Mesenchymal stem cell (in vitro differentiated cells and primary cell): ENCODE measurements around the gene TBC1D2.
"Not testable (repeated sequence)": the region's sequence is repeated elsewhere in the genome, so short reads cannot be mapped to it uniquely, and the experiment has no call there.

Experiments used
- DNase-seq: peaks from one replicate; pipeline ENCODE4 v3.0.0-alpha.2; 2013
- H2AFZ ChIP-seq: one replicate; pipeline ENCODE4 v1.6.1; 2013; ENCODE audit warnings: low read depth, mild to moderate bottlenecking, control low read depth, inconsistent platforms, low read length, moderate library complexity
- H2AK5ac ChIP-seq: 2 replicates; pipeline ENCODE4 v1.6.1; 2013; ENCODE audit warnings: low read length, moderate library complexity, mild to moderate bottlenecking, inconsistent platforms; ENCODE audit not compliant: severe bottlenecking
- H2BK120ac ChIP-seq: one replicate; pipeline ENCODE4 v1.6.1; 2013; ENCODE audit warnings: low read depth, mild to moderate bottlenecking, inconsistent platforms, low read length, moderate library complexity
- H2BK12ac ChIP-seq, 2 experiments: one replicate each; pipeline ENCODE4 v1.6.1; 2013; ENCODE audit warnings: inconsistent platforms in 2 of 2, low read length in 2 of 2, mild to moderate bottlenecking in 2 of 2, moderate library complexity in 2 of 2, control low read depth in 1 of 2
- H2BK15ac ChIP-seq: one replicate; pipeline ENCODE4 v1.6.1; 2013; ENCODE audit warnings: mild to moderate bottlenecking, low read depth, inconsistent platforms; ENCODE audit not compliant: poor library complexity, severe bottlenecking
- H2BK5ac ChIP-seq: 2 replicates; pipeline ENCODE4 v1.6.1; 2013; ENCODE audit warnings: low read depth, mild to moderate bottlenecking, low read length, control low read depth, inconsistent platforms; ENCODE audit not compliant: poor library complexity, severe bottlenecking
- H3K14ac ChIP-seq, 2 experiments: one replicate each; pipeline ENCODE4 v1.6.1; 2013; ENCODE audit warnings: inconsistent platforms in 2 of 2, low read length in 2 of 2, control low read depth in 1 of 2, mild to moderate bottlenecking in 1 of 2, moderate library complexity in 1 of 2
- H3K18ac ChIP-seq, 2 experiments: one replicate each; pipeline ENCODE4 v1.6.1; 2013; ENCODE audit warnings: inconsistent platforms in 2 of 2, low read length in 2 of 2, control low read depth in 1 of 2, low read depth in 1 of 2, mild to moderate bottlenecking in 1 of 2
- H3K23ac ChIP-seq, 2 experiments: one replicate each; pipeline ENCODE4 v1.6.1; 2013; ENCODE audit warnings: inconsistent platforms in 2 of 2, low read length in 2 of 2, mild to moderate bottlenecking in 2 of 2, moderate library complexity in 2 of 2, control low read depth in 1 of 2
- H3K27ac ChIP-seq: 2 replicates; pipeline ENCODE4 v1.5.1; 2013; ENCODE audit warnings: mild to moderate bottlenecking, moderate library complexity, low read length, control low read depth, inconsistent platforms; ENCODE audit not compliant: poor library complexity, severe bottlenecking
- H3K27me3 ChIP-seq, 2 experiments: 2 replicates each; pipeline versions ENCODE4 v1.6.1 to v1.7.0; 2013; ENCODE audit warnings: low read length in 2 of 2, mild to moderate bottlenecking in 2 of 2, moderate library complexity in 2 of 2, control low read depth in 1 of 2, inconsistent platforms in 1 of 2; ENCODE audit not compliant: control insufficient read depth in 1 of 2, insufficient read depth in 1 of 2
- H3K36me3 ChIP-seq, 2 experiments: 2 replicates each; pipeline versions ENCODE4 v1.6.1 to v1.7.0; 2013; ENCODE audit warnings: low read length in 2 of 2, control low read depth in 1 of 2, inconsistent platforms in 1 of 2, low read depth in 1 of 2, mild to moderate bottlenecking in 1 of 2; ENCODE audit not compliant: insufficient read depth in 2 of 2, control insufficient read depth in 1 of 2
- H3K4ac ChIP-seq, 2 experiments: one replicate each; pipeline ENCODE4 v1.6.1; 2013; ENCODE audit warnings: inconsistent platforms in 2 of 2, low read length in 2 of 2, mild to moderate bottlenecking in 2 of 2, moderate library complexity in 2 of 2, control low read depth in 1 of 2, low read depth in 1 of 2
- H3K4me1 ChIP-seq: 2 replicates; pipeline ENCODE4 v1.6.1; 2013; ENCODE audit warnings: low read depth, low read length, control low read depth; ENCODE audit not compliant: control insufficient read depth, insufficient read depth
- H3K4me2 ChIP-seq: 2 replicates; pipeline ENCODE4 v1.6.1; 2013; ENCODE audit warnings: low read length, mild to moderate bottlenecking, inconsistent platforms; ENCODE audit not compliant: poor library complexity, severe bottlenecking
- H3K4me3 ChIP-seq, 2 experiments: 2 replicates each; pipeline versions ENCODE4 v1.5.1 to v1.7.0; 2013; ENCODE audit warnings: low read length in 2 of 2, mild to moderate bottlenecking in 2 of 2, control low read depth in 1 of 2, low read depth in 1 of 2; ENCODE audit not compliant: insufficient read depth in 1 of 2
- H3K79me1 ChIP-seq: replicated peaks from 2 replicates; pipeline ENCODE4 v1.6.1; 2013; ENCODE audit warnings: mild to moderate bottlenecking, control low read depth, low read length, inconsistent platforms; ENCODE audit not compliant: poor library complexity, severe bottlenecking
- H3K9ac ChIP-seq: 2 replicates; pipeline ENCODE4 v1.7.0; 2013; ENCODE audit warnings: mild to moderate bottlenecking, low read length, moderate library complexity
- H3K9me3 ChIP-seq: 2 replicates; pipeline ENCODE4 v1.7.0; 2013; ENCODE audit warnings: mild to moderate bottlenecking, low read length; ENCODE audit not compliant: control insufficient read depth
- H4K8ac ChIP-seq: one replicate; pipeline ENCODE4 v1.6.1; 2013; ENCODE audit warnings: inconsistent platforms, mild to moderate bottlenecking, low read length, moderate library complexity
- H4K91ac ChIP-seq: one replicate; pipeline ENCODE4 v1.6.1; 2013; ENCODE audit warnings: mild to moderate bottlenecking, low read length, inconsistent platforms
- WGBS: methylation state at CpG from one replicate; pipeline ENCODE4 v1.1.7; 2013; ENCODE audit warnings: mixed read lengths; 5-methylcytosine and 5-hydroxymethylcytosine counted together

The TBC1D2 gene

GRCh38 chr9:98269652-98270051, 14.2 kb upstream of the TBC1D2 start:
- not testable (repeated sequence) for H2BK5ac ChIP-seq, DNase-seq, H3K4ac ChIP-seq, H3K27ac ChIP-seq, H2AFZ ChIP-seq, H3K23ac ChIP-seq, H3K4me1 ChIP-seq, H2BK120ac ChIP-seq, H3K9ac ChIP-seq, H3K4me3 ChIP-seq, H3K18ac ChIP-seq, H4K91ac ChIP-seq, H4K8ac ChIP-seq, H3K4me2 ChIP-seq, H2BK15ac ChIP-seq, H2AK5ac ChIP-seq, H3K79me1 ChIP-seq, H3K9me3 ChIP-seq, H3K14ac ChIP-seq, H3K36me3 ChIP-seq, H2BK12ac ChIP-seq
- WGBS: 32% methylated on average over 10 of the region's 10 CpGs
- peaks cover 11 to 18% of the 10 kb centered on the region in 2 experiments for H3K27me3 ChIP-seq

GRCh38 chr9:98267556-98267955, 12.1 kb upstream of the TBC1D2 start:
- H3K23ac ChIP-seq, H2AFZ ChIP-seq, H2BK5ac ChIP-seq, H4K8ac ChIP-seq, H2BK15ac ChIP-seq, H4K91ac ChIP-seq, H2AK5ac ChIP-seq, H3K4me2 ChIP-seq, H2BK120ac ChIP-seq, H3K36me3 ChIP-seq, H3K9me3 ChIP-seq, H3K27ac ChIP-seq, H3K79me1 ChIP-seq, H3K4me3 ChIP-seq, H3K14ac ChIP-seq, H3K4me1 ChIP-seq, H3K9ac ChIP-seq, DNase-seq, H2BK12ac ChIP-seq, H3K27me3 ChIP-seq, H3K18ac ChIP-seq, H3K4ac ChIP-seq: not testable (repeated sequence)
- 92% methylated on average over 8 of the region's 8 CpGs for WGBS

GRCh38 chr9:98264516-98264915, 9.1 kb upstream of the TBC1D2 start:
- Histone ChIP-seq H2BK120ac (no peak overlapping the region), H3K4me2 (no peak overlapping the region), H2BK12ac (no peak overlapping the region), H3K14ac (no peak overlapping the region), H3K27me3 (no peaks in the 10 kb centered on the region), H3K9me3 (no peaks in the 10 kb centered on the region), H3K4me1 (no peaks in the 10 kb centered on the region), H4K8ac (no peak overlapping the region), H2AK5ac (no peak overlapping the region), H3K4ac (no peak overlapping the region), H3K36me3 (no peaks in the 10 kb centered on the region), H3K79me1 (no peaks in the 10 kb centered on the region), H3K18ac (no peak overlapping the region), H2AFZ (no peak overlapping the region), H3K27ac (no peak overlapping the region), H2BK5ac (no peak overlapping the region), H4K91ac (no peak overlapping the region), H3K23ac (no peak overlapping the region), H2BK15ac (no peak overlapping the region), H3K4me3 (no peak overlapping the region), H3K9ac (no peak overlapping the region)
- no peak for DNase-seq
- 94% methylated on average over 2 of the region's 2 CpGs for WGBS

- no peak overlapping the region for H3K18ac ChIP-seq
- no peak overlapping the region for H2BK12ac ChIP-seq
- H3K4me3 ChIP-seq: no peak overlapping the region
- H2AK5ac ChIP-seq: no peak overlapping the region
- H4K91ac ChIP-seq: no peak overlapping the region
- no peak overlapping the region for H2BK120ac ChIP-seq
- no peaks in the 10 kb centered on the region for H3K9me3 ChIP-seq
- no peak overlapping the region for H2BK15ac ChIP-seq
- no peak overlapping the region for H3K23ac ChIP-seq
- no peaks in the 10 kb centered on the region for H3K36me3 ChIP-seq
- no peak overlapping the region for H3K4ac ChIP-seq
- H3K14ac ChIP-seq: no peak overlapping the region
- no peaks in the 10 kb centered on the region for H3K79me1 ChIP-seq
- H3K4me2 ChIP-seq: no peak overlapping the region
- peak; percentile 80 for DNase-seq
- no peak overlapping the region for H3K9ac ChIP-seq
- 0% methylated on average over 3 of the region's 8 CpGs for WGBS
- H3K27ac ChIP-seq: no peak overlapping the region
- H4K8ac ChIP-seq: no peak overlapping the region
- H3K4me1 ChIP-seq: no peaks in the 10 kb centered on the region
- H3K27me3 ChIP-seq: no peaks in the 10 kb centered on the region
- H2AFZ ChIP-seq: no peak overlapping the region
- no peak overlapping the region for H2BK5ac ChIP-seq
Measured at GRCh38 chr9:98263482-98264357, 8.3 kb upstream of the TBC1D2 start.
